H9 (cell line): ENCODE data around the gene LRP1-AS. TPM values are rescaled to one million over a fixed set of nuclear protein-coding genes. Genes with fewer than 3 reads are reported as not detected.

ENCODE experiments used
- DNase-seq: peaks from one replicate; pipeline ENCODE4 v3.0.0-alpha.2; 2017
- H2AFZ ChIP-seq: one replicate; pipeline ENCODE4 v1.6.1; 2013; ENCODE audit warnings: mild to moderate bottlenecking, low read length, control low read depth, moderate library complexity
- H2AK5ac ChIP-seq: 2 replicates; pipeline ENCODE4 v1.6.1; 2013; ENCODE audit warnings: low read length, control low read depth, mixed read lengths; ENCODE audit not compliant: insufficient read length
- H2BK120ac ChIP-seq: one replicate; pipeline ENCODE4 v1.6.1; 2013; ENCODE audit warnings: low read depth, mild to moderate bottlenecking, low read length, control low read depth, inconsistent platforms; ENCODE audit not compliant: poor library complexity, severe bottlenecking
- H2BK12ac ChIP-seq: 2 replicates; pipeline ENCODE4 v1.6.1; 2013; ENCODE audit warnings: low read length, control low read depth, mixed read lengths, low read depth; ENCODE audit not compliant: insufficient read length
- H2BK15ac ChIP-seq: 2 replicates; pipeline ENCODE4 v1.6.1; 2013; ENCODE audit warnings: low read depth, low read length, control low read depth
- H2BK20ac ChIP-seq: one replicate; pipeline ENCODE4 v1.6.1; 2013; ENCODE audit warnings: low read depth, mild to moderate bottlenecking, low read length, control low read depth, inconsistent platforms; ENCODE audit not compliant: poor library complexity, severe bottlenecking
- H2BK5ac ChIP-seq: 2 replicates; pipeline ENCODE4 v1.6.1; 2013; ENCODE audit warnings: low read length, control low read depth, mixed read lengths; ENCODE audit not compliant: insufficient read length
- H3K14ac ChIP-seq: 2 replicates; pipeline ENCODE4 v1.6.1; 2013; ENCODE audit warnings: low read length, control low read depth; ENCODE audit not compliant: insufficient read depth
- H3K18ac ChIP-seq: 2 replicates; pipeline ENCODE4 v1.6.1; 2013; ENCODE audit warnings: low read depth, mild to moderate bottlenecking, mixed read lengths, low read length, control low read depth; ENCODE audit not compliant: insufficient read length
- H3K23ac ChIP-seq: 2 replicates; pipeline ENCODE4 v1.6.1; 2013; ENCODE audit warnings: low read length, control low read depth, mixed read lengths, low read depth; ENCODE audit not compliant: insufficient read length
- H3K23me2 ChIP-seq: 2 replicates; pipeline ENCODE4 v1.6.1; 2013; ENCODE audit warnings: low read depth, mild to moderate bottlenecking, mixed read lengths, low read length, control low read depth; ENCODE audit not compliant: insufficient read length, poor library complexity, severe bottlenecking
- H3K27ac ChIP-seq: 2 replicates; pipeline ENCODE4 v1.5.1; 2013; ENCODE audit warnings: low read length, control low read depth, mixed read lengths, low read depth; ENCODE audit not compliant: insufficient read length
- H3K27me3 ChIP-seq: 2 replicates; pipeline ENCODE4 v1.6.1; 2013; ENCODE audit warnings: low read length, control low read depth, inconsistent platforms; ENCODE audit not compliant: insufficient read depth
- H3K4ac ChIP-seq: 2 replicates; pipeline ENCODE4 v1.6.1; 2013; ENCODE audit warnings: low read depth, mild to moderate bottlenecking, control low read depth, inconsistent platforms, low read length, moderate library complexity
- H3K4me1 ChIP-seq: 2 replicates; pipeline ENCODE4 v1.6.1; 2013; ENCODE audit warnings: low read length, control low read depth, inconsistent platforms; ENCODE audit not compliant: insufficient read depth
- H3K4me2 ChIP-seq: 2 replicates; pipeline ENCODE4 v1.6.1; 2013; ENCODE audit warnings: low read length, control low read depth, mixed read lengths; ENCODE audit not compliant: insufficient read length, insufficient read depth
- H3K56ac ChIP-seq: 2 replicates; pipeline ENCODE4 v1.6.1; 2013; ENCODE audit warnings: low read depth, mild to moderate bottlenecking, mixed read lengths, low read length, control low read depth; ENCODE audit not compliant: insufficient read length
- H3K79me1 ChIP-seq: 2 replicates; pipeline ENCODE4 v1.6.1; 2013; ENCODE audit warnings: low read depth, mild to moderate bottlenecking, moderate library complexity, low read length, control low read depth, inconsistent platforms; ENCODE audit not compliant: insufficient read depth, poor library complexity, severe bottlenecking
- H3K79me2 ChIP-seq: 2 replicates; pipeline ENCODE4 v1.6.1; 2013; ENCODE audit warnings: low read length, control low read depth, inconsistent platforms; ENCODE audit not compliant: insufficient read depth
- H3K9ac ChIP-seq: 2 replicates; pipeline ENCODE4 v1.6.1; 2013; ENCODE audit warnings: low read length, control low read depth, mixed read lengths; ENCODE audit not compliant: insufficient read length; ENCODE audit errors: extremely low read depth
- H3K9me3 ChIP-seq: one replicate; pipeline ENCODE4 v1.6.1; 2013; ENCODE audit warnings: low read depth, low read length, inconsistent platforms; ENCODE audit not compliant: control insufficient read depth
- H3T11ph ChIP-seq: one replicate; pipeline ENCODE4 v1.6.1; 2013; ENCODE audit warnings: mild to moderate bottlenecking, low read length, control low read depth, inconsistent platforms
- H4K20me1 ChIP-seq: one replicate; pipeline ENCODE4 v1.6.1; 2013; ENCODE audit not compliant: control insufficient read depth, insufficient read length, insufficient read depth
- H4K5ac ChIP-seq: 2 replicates; pipeline ENCODE4 v1.6.1; 2013; ENCODE audit warnings: low read depth, mild to moderate bottlenecking, mixed read lengths, low read length, control low read depth; ENCODE audit not compliant: insufficient read length
- H4K8ac ChIP-seq: replicated peaks from 2 replicates; pipeline ENCODE4 v1.6.1; 2013; ENCODE audit warnings: low read length, control low read depth, mixed read lengths, low read depth; ENCODE audit not compliant: insufficient read length
- H4K91ac ChIP-seq: 2 replicates; pipeline ENCODE4 v1.6.1; 2013; ENCODE audit warnings: low read depth, mild to moderate bottlenecking, moderate library complexity, mixed read lengths, low read length, control low read depth; ENCODE audit not compliant: insufficient read length
- H3K27ac Mint-ChIP-seq, 3 experiments: 2 replicates in 2 of 3; 3 replicates in 1 of 3; pipeline ENCODE4 v1.8.0; 2020 to 2021; ENCODE audit warnings: mixed read lengths in 3 of 3, mild to moderate bottlenecking in 1 of 3, moderate library complexity in 1 of 3
- H3K27me3 Mint-ChIP-seq: 2 replicates; pipeline ENCODE4 v1.8.0; 2021; ENCODE audit warnings: low read depth, mild to moderate bottlenecking, moderate library complexity, mixed read lengths
- H3K36me3 Mint-ChIP-seq, 3 experiments: 2 replicates in 2 of 3; 3 replicates in 1 of 3; pipeline ENCODE4 v1.8.0; 2020 to 2021; ENCODE audit warnings: low read depth in 3 of 3, mixed read lengths in 3 of 3; ENCODE audit not compliant: insufficient read depth in 1 of 3
- H3K4me1 Mint-ChIP-seq, 2 experiments: 2 replicates each; pipeline ENCODE4 v1.8.0; 2020; ENCODE audit warnings: mixed read lengths in 2 of 2
- H3K4me3 Mint-ChIP-seq, 2 experiments: 2 replicates in 1 of 2; 3 replicates in 1 of 2; pipeline ENCODE4 v1.8.0; 2020 to 2021; ENCODE audit warnings: mild to moderate bottlenecking in 2 of 2, mixed read lengths in 2 of 2, moderate library complexity in 1 of 2
- H3K9me3 Mint-ChIP-seq, 2 experiments: 2 replicates in 1 of 2; 3 replicates in 1 of 2; pipeline ENCODE4 v1.8.0; 2020; ENCODE audit warnings: mild to moderate bottlenecking in 2 of 2, mixed read lengths in 2 of 2, moderate library complexity in 1 of 2
- WGBS: extraction: QIAGEN DNeasy Blood & Tissue Kit; methylation state at CpG from one replicate; pipeline ENCODE4 v1.1.7; 2013; ENCODE audit warnings: missing lambda C conversion rate, low lambda C conversion rate, mixed read lengths; ENCODE audit not compliant: insufficient read length; ENCODE audit errors: extremely low coverage; 5-methylcytosine and 5-hydroxymethylcytosine counted together
- total RNA-seq: library from RNA; stranded (reverse); gene quantifications from 2 replicates; pipeline ENCODE4 v1.2.1, GENCODE V29; 2021
- TF ChIP-seq, protein P1 (sequence below): fragments of 200-600 bp; sonication (generic); conservative IDR thresholded peaks from 3 replicates; pipeline ENCODE4 v1.8.0; 2021; ENCODE audit warnings: antibody characterized with exemption, mild to moderate bottlenecking

LRP1-AS gene
- total RNA-seq, 1 experiment from 2014 or later: not detected

DNA sequence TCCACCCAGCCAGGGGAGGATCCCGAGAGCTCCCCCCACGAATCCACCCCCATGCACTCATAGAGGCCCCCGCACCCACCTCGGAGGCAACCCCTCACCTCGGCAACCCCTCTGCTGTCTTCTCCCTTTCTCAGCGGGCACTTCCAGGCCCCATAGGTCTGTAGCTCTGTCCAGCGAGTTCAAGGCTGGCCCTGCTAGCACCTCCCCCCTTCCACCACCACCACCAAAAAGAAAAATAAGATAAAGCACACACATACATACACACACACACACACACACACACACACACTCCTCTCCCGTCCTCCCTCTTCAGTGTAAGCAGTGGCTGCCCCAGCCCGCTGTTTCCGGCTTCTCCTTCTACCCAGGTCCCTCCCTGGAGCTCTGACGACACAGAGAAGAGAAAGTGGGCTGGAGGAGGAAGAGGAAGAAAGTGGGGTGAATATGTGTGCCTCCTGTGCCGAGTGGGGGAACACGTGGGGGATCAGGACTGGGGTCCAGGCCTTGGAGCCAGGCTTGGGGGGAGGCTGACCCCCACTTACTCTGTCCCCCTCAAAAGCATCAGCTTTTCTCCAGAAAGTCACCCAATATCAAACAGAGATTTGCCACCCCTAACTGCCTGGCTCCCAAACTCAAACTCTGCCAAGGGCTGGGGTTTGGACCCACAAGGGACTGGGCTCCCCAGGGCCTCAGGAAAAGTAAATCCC, 36.2 kb downstream of the LRP1-AS start, which contains the start of gene STAT6:
Gene STAT6 (minus strand): TSS at position 332 of the 704 bp plus-strand sequence. CDS start 3,084 bp downstream, outside the sequence.
- Histone ChIP-seq H4K8ac (no peak within 1 kb of the TSS), H3K23me2 (peaks cover 11% of the 10 kb centered on the region), H3K27me3 (no peaks in the 10 kb centered on the region), H3K4me2 (peak within 1 kb of the TSS; percentile 47), H3K9me3 (no peaks in the 10 kb centered on the region), H3T11ph (no peak within 1 kb of the TSS), H2AFZ (no peak within 1 kb of the TSS), H2AK5ac (no peak within 1 kb of the TSS), H4K5ac (no peak within 1 kb of the TSS), H2BK12ac (no peak within 1 kb of the TSS), H2BK5ac (no peak within 1 kb of the TSS), H4K91ac (no peak within 1 kb of the TSS), H3K23ac (no peak within 1 kb of the TSS), H2BK20ac (no peak within 1 kb of the TSS), H3K14ac (peak within 1 kb of the TSS; percentile 41; the same call in 1 of the 2 replicates), H3K79me2 (no peaks in the 10 kb centered on the region), H2BK120ac (peak within 1 kb of the TSS; percentile 66), H3K18ac (peak within 1 kb of the TSS; percentile 75), H3K4ac (no peak within 1 kb of the TSS; the same call in 1 of the 2 replicates), H3K56ac (no peak within 1 kb of the TSS), H2BK15ac (no peak within 1 kb of the TSS), H3K27ac (peak within 1 kb of the TSS; percentile 30), H3K4me1 (no peaks in the 10 kb centered on the region; the same call in 1 of the 2 replicates), H4K20me1 (no peaks in the 10 kb centered on the region), H3K9ac (peak within 1 kb of the TSS; percentile 27), H3K79me1 (no peaks in the 10 kb centered on the region)
- no peaks in the 10 kb centered on the region; the same call in 1 of the 2 replicates for H3K27me3 Mint-ChIP-seq
- no peaks in the 10 kb centered on the region; a peak in 1 of 5 replicates for H3K9me3 Mint-ChIP-seq
- peaks cover 2 to 19% (median 8%) of the 10 kb centered on the region in 3 experiments; a peak in 5 of 7 replicates for H3K36me3 Mint-ChIP-seq
- peaks cover 29 to 44% of the 10 kb centered on the region in 2 experiments for H3K4me1 Mint-ChIP-seq
- WGBS: no CpG with 5 or more reads among the region's 13 CpGs
- TF ChIP-seq, protein P1, sequence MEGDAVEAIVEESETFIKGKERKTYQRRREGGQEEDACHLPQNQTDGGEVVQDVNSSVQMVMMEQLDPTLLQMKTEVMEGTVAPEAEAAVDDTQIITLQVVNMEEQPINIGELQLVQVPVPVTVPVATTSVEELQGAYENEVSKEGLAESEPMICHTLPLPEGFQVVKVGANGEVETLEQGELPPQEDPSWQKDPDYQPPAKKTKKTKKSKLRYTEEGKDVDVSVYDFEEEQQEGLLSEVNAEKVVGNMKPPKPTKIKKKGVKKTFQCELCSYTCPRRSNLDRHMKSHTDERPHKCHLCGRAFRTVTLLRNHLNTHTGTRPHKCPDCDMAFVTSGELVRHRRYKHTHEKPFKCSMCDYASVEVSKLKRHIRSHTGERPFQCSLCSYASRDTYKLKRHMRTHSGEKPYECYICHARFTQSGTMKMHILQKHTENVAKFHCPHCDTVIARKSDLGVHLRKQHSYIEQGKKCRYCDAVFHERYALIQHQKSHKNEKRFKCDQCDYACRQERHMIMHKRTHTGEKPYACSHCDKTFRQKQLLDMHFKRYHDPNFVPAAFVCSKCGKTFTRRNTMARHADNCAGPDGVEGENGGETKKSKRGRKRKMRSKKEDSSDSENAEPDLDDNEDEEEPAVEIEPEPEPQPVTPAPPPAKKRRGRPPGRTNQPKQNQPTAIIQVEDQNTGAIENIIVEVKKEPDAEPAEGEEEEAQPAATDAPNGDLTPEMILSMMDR: no peak
- peak within 1 kb of the TSS; percentile 69 to 81 for H3K4me3 Mint-ChIP-seq
- DNase-seq: peak; percentile 74
- H3K27ac Mint-ChIP-seq: peak within 1 kb of the TSS; percentile 99
